HG03060 (cell line): Measurements from ENCODE around the gene GNB1.
"Not testable (repeated sequence)": the region's sequence is repeated elsewhere in the genome, so short reads cannot be mapped to it uniquely, and the experiment has no call there.

Source experiments
- ATAC-seq: cut with Tn5 transposase; IDR thresholded peaks from one replicate; pipeline ENCODE4 v1.9.1; 2021; ENCODE audit warnings: low read depth, moderate number of reproducible peaks; ENCODE audit not compliant: unreplicated experiment

The GNB1 gene

DNA sequence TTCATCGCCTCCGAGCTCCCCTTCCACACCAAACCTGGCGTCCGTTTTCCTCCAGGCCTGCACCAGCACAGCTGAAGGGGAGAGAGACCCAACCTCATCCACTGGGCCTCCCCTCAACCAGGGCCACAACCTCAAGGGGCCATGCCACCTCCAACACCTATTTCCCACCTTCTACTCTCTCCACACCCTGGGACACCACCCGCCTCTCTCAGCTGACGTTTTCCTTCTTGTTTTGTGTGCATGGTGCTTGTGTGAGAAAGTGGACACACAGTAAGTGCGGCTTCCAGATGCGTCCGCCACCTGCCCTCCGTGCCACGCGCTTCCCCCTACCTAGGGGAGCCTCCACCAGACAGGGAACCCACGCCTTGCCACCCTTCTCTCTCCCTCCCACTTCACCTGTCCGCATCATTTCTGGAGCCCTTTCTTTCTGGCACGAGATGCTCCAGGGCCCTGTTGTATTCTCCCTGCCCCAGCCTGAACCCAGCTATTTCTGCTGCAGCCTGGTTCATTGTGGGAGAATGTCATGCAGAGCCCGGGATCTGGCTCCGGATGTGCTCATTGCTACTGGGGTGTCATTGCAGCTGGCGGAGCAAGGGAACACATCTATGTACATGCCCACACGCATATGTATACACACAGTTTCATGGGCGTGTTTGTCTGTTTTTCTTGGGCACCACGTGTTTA is 1.3 kb upstream of the GNB1 start:
- no peak for ATAC-seq

DNA sequence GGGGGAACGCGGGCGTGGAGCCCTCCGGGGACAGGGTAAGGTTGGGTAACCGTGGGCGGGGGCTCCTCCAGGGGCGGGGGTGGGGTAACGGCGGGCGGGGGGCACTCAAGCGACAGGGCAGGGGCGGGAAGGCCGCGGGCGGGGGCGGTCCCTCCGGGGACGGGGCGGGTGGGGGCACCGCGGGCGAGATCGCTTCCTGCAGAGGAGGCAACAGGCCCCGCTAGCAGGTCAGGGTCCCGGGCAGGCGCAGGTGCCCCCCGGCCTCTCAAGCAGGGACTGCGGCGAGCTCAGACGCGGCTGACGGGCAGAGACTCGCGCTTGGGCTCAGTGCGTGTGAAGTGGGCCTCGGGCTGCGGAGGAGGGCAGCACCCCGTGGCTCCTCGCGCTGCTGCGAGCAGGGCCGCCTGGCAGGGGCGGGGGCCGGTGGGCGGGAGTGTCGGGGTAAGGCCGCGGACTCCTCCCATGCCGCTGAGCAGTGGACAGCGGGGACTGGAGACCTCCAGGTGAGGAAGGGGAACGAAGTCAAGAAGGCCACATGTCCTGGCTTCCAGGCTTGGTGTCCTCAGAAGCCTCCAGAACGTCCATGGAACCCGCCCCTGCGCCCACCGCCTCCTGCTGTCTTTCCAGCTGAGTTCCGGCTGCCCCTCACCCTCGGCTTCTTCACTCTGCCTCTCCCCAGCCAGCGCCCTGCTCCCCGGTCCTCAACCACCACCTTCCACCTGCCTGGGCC is 627 bp upstream of the GNB1 start:
- no peak for ATAC-seq

DNA sequence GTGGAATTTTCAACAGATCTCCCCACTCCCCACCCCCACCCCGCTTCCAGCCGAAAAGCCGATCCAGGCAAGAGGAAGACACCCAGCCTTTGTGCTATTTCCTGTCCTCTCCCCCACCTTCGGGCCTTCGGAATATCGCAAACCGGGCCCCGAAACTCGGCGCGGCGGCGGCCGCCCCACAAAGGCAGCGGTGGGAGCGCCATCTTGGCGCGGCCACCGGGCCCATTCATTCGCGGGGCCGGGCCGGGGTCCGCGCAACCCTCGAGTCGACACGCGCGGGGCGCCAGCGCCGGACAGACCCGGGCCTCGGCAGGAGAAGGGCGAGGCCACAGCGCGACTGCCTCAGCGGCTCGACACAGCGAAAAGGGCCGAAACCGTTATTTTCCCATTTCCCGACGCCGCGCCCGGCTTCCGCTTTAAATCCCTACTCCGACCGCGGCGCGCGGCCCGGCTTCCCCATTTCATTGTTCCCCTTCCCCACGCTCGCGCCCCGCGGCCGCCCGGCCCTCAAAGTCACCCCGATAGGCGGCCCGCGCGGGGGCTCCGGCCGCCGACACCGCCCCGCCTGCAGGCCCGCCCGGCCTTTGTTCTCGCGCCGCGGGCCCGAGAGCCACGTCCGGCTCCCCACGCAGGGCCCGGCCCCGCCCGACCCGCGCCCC is 911 bp downstream of the GNB1 start:
- ATAC-seq = no peak

DNA sequence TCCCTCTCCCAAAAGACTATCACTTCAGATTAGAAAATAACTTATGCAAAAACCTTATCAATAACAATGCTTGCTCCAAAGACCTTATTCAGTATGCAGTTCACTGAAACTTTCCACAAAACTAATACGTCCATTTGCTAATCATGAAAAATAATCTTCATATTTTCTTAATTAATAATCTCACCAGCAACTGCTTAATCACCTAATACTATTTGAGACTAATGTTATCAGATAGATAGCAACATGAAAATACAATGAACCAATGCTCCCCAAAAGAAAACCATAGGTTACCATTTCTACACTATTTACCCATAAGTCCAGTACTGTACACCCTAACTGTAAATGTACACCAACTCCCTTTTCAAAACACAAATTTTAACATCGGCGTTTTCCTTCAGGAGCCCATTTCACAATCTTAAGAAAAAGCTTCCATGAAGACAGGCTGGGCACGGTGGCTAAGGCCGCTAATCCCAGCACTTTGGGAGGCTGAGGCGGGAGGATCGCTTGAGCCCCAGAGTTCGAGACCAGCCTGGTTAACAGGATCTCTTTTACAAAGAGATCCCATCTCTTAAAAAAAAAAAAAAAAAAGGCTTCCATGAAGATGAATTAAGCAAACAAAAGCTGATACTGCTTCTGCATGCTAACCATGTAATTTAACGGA is 1.7 kb downstream of the GNB1 start:
- ATAC-seq = no peak

DNA sequence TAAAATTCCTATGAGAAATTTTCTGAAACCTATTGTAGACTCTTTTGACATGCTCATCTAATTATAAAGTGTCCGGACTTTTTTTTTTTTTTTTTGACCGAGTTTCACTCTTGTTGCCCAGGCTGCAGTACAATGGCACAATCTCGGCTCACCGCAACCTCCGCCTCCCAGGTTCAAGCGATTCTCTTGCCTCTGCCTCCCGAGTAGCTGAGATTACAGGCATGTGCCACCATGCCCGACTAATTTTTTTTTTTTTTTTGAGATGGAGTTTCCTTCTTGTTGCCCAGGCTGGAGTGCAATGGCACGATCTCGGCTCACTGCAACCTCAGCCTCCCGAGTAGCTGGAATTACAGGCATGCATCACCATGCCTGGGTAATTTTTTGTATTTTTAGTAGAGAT is 7.0 kb downstream of the GNB1 start:
- ATAC-seq = not testable (repeated sequence)

DNA sequence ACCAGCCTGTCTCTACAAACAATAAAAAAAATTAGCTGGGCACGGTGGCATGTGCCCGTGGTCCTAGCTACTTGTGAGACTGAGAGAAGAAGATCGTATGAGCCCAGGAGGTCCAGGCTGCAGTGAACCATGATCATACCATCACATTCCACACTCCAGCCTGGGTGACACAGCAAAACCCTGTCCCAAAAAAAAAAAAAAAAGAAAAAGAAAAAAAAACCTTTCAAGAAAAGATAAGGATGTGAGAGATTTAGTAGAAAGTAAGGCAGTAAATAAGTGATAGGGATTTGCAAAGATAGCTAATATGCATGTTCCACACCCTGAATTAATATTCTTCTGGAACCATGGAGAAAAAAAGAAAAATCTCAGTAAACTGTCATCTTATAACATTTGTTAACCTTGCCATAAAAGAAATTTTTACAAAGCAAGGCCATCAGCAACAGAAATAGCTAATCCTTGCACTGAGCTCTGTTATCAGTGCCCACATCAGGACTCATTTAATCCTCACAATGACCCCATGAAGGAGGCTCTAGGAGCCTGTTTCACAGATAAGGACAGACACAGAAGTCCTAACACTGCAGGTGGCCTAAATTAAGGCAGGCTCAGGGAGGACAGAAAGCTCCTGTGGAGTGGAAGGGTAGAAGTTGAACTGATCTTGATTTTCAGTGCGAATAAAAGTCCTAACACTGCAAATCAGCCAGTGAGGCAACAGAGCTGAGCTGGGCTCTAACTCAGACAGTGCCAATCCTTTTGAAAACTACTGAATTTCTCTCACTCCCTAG is 7.6 kb downstream of the GNB1 start:
- ATAC-seq = no peak

DNA sequence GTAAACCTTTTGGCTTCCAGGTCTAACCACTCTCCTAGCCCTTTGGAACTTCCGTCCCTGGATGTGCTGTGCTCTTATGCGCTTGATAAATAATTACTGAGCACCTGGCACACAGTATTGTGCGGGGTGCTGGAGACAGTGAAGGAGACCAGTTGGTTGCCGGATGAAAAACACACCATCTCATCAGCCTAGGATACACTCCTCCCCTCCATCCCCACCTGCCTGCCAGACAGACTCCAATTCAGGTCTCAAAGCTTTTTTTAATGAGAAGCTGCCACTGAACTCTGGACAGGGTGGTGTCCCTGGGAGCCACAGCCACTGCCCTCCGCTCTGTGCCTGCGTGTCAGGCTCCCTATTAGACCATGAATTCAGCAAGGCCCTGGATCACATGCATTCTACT is 9.2 kb downstream of the GNB1 start:
- ATAC-seq = no peak

DNA sequence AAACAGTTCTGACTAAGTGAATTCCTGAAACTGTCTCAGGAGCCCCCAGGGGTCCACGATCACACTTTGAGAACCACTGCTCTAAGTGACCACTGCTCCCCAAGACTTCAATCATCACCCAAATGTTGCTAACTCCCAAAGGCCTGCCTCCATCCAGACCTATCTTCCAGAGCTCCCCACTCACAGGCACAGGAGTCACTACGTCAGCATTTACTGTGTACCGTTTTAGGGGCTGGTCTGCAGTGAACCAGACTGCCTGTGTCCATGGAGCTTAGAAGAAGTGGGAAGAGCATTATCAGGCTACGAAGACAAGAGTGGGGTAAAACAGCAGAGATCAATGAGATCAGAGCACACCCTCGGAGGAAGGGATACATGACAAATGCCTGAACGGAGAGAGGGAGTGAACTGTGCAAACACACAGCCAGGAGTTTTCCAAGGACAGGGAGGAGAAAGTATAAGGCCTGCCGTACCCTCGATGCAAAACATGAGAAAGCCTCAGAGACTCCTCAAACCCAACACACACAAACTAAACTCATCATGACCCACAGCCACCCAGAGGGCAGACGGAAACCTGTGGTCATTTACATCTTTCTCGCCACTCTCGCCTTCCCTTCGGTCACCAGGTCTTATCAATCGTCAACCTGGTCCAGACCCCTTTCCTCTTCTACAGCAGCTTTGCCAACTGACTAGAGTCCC is 10.1 kb downstream of the GNB1 start:
- no peak for ATAC-seq

DNA sequence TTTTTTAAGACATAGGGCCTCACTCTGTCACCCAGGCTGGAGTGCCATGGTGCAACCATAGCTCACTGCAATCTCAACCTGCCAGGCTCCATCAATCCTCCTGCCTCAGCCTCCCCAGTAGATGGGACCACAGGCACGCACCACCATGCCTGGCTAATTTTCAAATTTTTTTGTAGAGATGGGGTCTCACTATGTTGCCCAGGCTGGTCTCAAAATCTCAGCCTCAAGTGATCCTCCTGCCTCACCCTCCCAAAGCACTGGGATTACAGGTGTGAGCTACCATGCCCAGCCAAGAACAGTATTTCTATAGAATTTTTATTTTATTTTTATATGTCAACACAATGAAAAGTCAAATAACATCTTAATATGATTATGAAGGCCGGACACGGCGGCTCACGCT is 10.9 kb downstream of the GNB1 start:
- no peak for ATAC-seq

DNA sequence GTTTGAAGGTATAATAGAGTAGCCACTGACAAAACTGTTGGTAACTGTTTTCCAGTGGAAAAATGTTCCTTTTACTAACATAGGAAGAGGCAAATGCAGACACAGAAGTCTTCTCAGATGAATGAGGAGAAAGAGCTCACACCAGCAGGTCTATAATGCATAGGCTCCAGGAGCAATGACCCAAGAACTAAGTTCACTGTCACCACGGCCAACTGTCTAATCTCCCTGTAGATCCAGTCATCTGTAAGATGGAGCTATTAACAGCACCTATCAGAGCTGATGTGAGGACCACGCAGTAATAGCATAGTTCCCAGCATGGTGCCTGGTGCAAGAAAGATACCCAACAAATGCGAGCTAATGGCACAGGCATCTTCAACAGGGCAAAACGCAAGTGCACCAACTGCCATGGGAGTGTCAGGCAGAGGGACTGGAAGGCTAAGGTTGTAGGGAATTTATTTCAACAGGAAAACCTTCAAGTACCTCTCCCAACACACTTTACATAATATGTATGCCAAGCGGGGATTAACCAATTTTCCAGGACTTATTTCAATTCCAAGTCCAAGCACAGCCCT is 12.9 kb downstream of the GNB1 start:
- no peak for ATAC-seq

DNA sequence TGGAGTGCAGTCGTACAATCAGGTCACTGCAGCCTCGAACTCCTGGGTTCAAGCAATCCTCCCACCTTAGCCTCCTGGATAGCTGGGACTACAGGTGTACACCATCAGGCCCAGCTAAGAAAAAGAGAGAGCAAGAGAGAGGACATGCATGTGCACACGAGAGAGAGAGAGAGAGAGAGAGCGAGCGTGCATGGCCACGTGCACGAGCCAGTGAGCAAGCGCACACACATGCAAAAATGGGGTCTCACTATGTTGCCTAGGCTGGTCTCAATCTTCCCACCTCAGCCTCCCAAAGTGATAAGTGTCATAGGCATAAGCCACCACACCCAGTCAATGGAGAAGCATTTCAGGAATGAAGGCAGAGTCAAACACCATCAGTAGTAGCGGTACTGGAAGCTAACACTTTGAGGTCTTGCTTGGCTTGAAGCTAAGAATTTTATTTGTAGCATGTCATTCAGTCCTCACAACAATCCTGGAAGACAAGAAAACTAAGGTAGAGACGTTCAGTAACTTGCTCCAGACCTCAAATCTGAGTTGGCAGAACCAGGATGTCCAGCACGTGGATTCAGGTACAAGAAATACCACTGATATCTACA is 14.5 kb downstream of the GNB1 start:
- ATAC-seq = no peak

DNA sequence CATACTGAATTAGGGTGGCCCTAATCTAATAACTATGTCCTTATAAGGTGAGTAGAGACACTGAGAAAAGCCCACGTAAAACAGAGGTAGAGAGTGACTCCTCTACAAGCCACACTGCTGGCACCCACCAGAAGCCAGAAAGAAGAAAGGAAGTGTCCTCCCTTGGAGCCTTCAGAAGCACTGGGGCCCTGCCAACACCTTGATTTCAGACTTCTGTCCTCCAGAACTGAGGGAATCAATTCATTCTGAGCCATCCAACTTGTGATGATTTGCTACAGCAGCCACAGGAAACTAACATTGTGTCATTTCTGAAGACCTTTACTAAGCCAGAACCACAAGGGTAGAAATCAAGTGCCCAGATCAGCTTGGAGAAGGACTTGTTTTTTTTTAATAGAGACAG is 15.0 kb downstream of the GNB1 start:
- no peak for ATAC-seq

DNA sequence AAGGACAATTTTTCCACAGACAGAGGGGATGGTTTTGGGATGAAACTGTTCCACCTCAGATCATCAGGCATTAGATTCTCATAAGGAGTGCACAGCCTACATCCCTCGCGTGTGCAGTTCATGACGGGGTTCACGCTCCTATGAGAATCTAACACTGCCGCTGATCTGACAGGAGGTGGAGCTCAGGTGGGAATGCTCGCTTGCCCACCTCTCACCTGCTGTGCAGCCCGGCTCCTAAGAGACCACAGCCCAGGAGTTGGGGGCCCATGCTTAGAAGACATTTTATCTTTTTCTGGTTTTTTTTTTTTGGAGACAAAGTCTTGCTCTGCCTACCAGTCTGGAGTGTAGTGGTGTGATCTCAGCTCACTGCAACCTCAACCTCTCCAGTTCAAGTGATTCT is 16.0 kb downstream of the GNB1 start:
- ATAC-seq = no peak

DNA sequence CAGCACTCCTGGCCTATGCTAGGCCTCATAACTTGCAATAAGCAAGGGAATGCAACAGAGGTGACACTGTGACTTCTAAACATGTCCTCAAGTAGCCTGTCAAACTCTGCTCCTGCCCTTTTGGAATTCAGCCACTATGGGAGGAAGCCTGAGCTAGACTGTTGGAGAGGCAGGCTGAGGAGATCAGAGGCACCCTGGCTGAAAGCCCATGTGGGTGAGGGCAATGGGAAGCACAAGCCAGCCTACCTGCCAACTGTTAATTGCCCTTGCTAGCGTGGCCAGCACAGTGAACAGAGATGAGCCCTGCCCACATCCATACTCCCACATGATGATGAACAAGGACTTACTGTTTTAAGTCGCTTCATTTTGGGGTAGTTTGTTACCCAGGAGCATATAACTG is 17.7 kb downstream of the GNB1 start:
- no peak for ATAC-seq

DNA sequence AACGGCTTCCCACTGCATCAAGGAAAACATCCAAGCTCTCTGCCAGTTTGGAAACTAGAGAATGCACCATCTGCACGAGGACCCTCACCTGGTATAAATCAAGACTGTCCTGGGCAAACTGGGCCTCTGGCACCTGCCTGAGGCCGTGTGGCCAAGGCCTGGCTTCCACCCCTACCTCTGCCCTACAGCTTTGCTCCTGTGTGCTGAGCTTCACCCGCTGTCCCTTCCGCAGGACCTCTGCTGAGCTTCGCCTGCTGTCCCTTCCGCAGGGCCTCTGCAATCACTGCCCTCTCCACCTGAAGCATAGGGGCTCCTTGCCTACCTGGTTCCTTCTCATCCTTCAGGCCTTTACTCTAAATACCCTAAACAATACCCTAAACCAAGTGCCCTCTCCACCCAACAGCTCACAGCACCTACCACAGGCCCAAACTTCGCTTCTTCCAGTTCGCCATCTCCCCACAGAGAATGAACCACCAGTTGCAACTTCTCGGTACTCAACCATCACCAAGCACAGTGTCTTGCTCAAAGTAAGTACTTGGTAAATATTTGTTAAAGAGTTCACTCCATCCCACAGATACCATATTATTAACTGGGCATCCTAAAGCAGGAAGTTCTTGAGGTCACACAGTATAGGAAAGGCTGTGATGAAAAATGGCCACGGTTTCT is 18.4 kb downstream of the GNB1 start:
- ATAC-seq = no peak

DNA sequence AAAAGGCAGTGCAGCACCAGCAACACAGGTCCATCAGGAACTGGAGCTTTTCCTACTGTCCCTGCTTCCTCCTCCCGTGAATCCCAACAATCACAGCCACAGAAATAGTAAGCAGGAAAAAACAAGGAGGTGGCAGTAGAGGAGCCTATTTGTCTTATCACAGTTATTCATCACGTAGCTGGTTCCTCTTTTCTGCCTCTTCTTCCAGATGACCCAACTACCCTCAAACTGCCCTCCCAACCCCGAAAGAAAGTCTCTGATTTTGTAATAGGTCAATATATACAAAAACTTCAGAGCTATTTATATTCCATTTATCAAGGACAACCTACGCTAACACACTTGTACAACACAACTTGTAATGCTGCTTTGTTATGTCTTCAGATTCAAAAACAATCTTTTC is 21.4 kb downstream of the GNB1 start:
- ATAC-seq = no peak

DNA sequence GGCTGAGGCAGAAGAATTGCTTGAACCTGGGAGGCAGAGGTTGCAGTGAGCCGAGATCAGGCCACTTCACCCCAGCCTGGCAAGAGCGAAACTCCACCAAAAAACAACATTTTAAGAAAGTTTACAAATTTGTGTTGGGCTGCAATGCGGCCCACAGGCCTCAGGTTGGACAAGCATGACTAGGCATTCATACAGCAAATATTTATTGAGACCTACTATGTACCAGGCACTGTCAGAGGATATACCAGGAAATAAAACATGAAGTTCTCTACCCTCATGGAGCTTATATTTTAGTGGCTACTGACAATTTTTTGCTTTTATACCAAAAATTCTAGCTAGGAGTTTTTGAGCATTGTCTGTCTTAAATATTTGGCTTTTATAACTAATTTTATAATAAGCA is 23.7 kb downstream of the GNB1 start:
- no peak for ATAC-seq

DNA sequence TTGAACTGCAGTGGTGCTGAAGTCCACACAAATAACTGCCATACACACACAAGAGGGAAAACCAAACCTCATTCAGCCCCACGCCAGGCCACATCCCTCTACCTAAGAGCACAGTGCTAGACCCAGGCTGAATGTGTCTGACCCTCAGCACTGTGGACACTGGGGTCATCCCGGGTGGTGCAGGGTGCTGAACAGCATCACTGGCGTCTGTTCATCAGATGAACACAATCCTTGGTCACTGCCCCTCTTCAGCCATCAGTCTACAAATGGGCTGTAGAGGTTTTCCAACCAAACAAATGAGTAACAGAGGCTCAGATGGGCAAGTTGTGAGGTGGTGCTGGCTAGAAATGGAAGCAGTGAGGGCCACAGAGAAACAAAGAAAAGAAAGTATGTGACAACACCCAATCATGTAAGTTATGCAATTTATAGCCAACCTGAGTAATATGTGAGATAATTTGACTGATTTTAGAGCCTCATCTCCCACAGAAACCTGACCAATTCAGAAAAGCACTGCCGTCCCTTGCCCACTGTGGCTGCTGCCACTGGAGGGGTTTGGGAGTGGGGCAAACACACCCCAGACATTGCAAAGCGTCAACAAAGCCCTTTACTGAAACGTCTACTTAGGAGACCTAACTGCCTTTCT is 27.9 kb downstream of the GNB1 start:
- ATAC-seq = no peak
